Common myeloid progenitor, CD34-positive (primary cell): ENCODE results near the gene RMP24.
A peak's percentile ranks its signal among the peaks of the same experiment; 100 is the strongest.
"Not testable (repeated sequence)": the region's sequence is repeated elsewhere in the genome, so short reads cannot be mapped to it uniquely, and the experiment has no call there.

Experiments
- CTCF ChIA-PET: fragments of 350-600 bp; sonication (Branson Sonifier 250); formaldehyde crosslinking; loops from one replicate; lab custom pipeline; 2021; ENCODE audit warnings: antibody characterized with exemption; lab: Charles Lee
- POLR2A ChIA-PET: fragments of 350-600 bp; sonication (Branson Sonifier 250); formaldehyde crosslinking; loops from one replicate; lab custom pipeline; 2021; ENCODE audit warnings: antibody characterized with exemption; lab: Charles Lee
- DNase-seq, 3 donors: peaks; one replicate each; pipeline versions ENCODE4 v3.0.0 to v3.0.0-alpha.2; 2013
- H3K27ac ChIP-seq, 2 experiments: 1 replicate in 1 of 2; 2 replicates in 1 of 2; pipeline ENCODE4 v1.7.0; 2013; ENCODE audit warnings: inconsistent platforms in 2 of 2, low read length in 2 of 2, mild to moderate bottlenecking in 2 of 2, low read depth in 1 of 2, moderate library complexity in 1 of 2; ENCODE audit not compliant: severe bottlenecking in 2 of 2, insufficient read depth in 1 of 2, poor library complexity in 1 of 2
- H3K27me3 ChIP-seq, 5 experiments: replicated peaks in 2 of 5; 1 replicate in 3 of 5; 2 replicates in 2 of 5; pipeline versions ENCODE4 v1.6.1 to v1.7.0; 2013; ENCODE audit warnings: low read length in 4 of 5, mild to moderate bottlenecking in 2 of 5, moderate library complexity in 2 of 5, inconsistent platforms in 1 of 5; ENCODE audit not compliant: insufficient read depth in 5 of 5, control insufficient read depth in 4 of 5
- H3K36me3 ChIP-seq, 4 experiments: 1 replicate in 2 of 4; 2 replicates in 2 of 4; pipeline versions ENCODE4 v1.6.1 to v1.7.0; 2013; ENCODE audit warnings: low read length in 3 of 4, control low read depth in 1 of 4, mild to moderate bottlenecking in 1 of 4; ENCODE audit not compliant: control insufficient read depth in 4 of 4, insufficient read depth in 4 of 4
- H3K4me1 ChIP-seq, 4 experiments: 1 replicate in 3 of 4; 2 replicates in 1 of 4; pipeline versions ENCODE4 v1.6.1 to v1.7.1; 2013; ENCODE audit warnings: low read length in 3 of 4, mild to moderate bottlenecking in 3 of 4, control low read depth in 1 of 4, inconsistent platforms in 1 of 4, moderate library complexity in 1 of 4; ENCODE audit not compliant: control insufficient read depth in 4 of 4, insufficient read depth in 4 of 4; ENCODE audit errors: control extremely low read depth in 1 of 4
- H3K4me3 ChIP-seq, 7 experiments: 1 replicate in 4 of 7; 2 replicates in 3 of 7; pipeline versions ENCODE4 v1.5.1 to v1.7.0; 2013; ENCODE audit warnings: mild to moderate bottlenecking in 7 of 7, low read length in 6 of 7, moderate library complexity in 6 of 7, inconsistent platforms in 2 of 7, low read depth in 2 of 7, control low read depth in 1 of 7; ENCODE audit not compliant: insufficient read depth in 4 of 7, control insufficient read depth in 1 of 7; ENCODE audit errors: extremely low read depth in 1 of 7
- H3K9me3 ChIP-seq, 5 experiments: 1 replicate in 4 of 5; 2 replicates in 1 of 5; pipeline versions ENCODE4 v1.6.1 to v1.7.1; 2013; ENCODE audit warnings: low read length in 4 of 5, mild to moderate bottlenecking in 2 of 5, inconsistent platforms in 1 of 5, low read depth in 1 of 5, moderate library complexity in 1 of 5; ENCODE audit not compliant: control insufficient read depth in 4 of 5, insufficient read depth in 2 of 5; ENCODE audit errors: control extremely low read depth in 1 of 5
- WGBS: methylation state at CpG from one replicate; pipeline ENCODE4 v1.1.5; 2013; ENCODE audit not compliant: insufficient coverage; 5-methylcytosine and 5-hydroxymethylcytosine counted together

Gene RMP24

GRCh38 chr18:35962320-35962719, 10.2 kb upstream of the RMP24 start:
- no peak overlapping the region for H3K4me3 ChIP-seq
- H3K4me1 ChIP-seq: no peaks in the 10 kb centered on the region
- DNase-seq: no peak
- 100% methylated on average over 2 of the region's 2 CpGs for WGBS
- CTCF ChIA-PET: interaction anchor here (1.2 kb wide), 1 partner anchor 11 kb away, joined by 3 read pairs; no protein-coding TSS in a partner anchor
- no peaks in the 10 kb centered on the region for H3K36me3 ChIP-seq
- no peak overlapping the region for H3K27ac ChIP-seq
- no peaks in the 10 kb centered on the region for H3K27me3 ChIP-seq
- POLR2A ChIA-PET: no interaction called here
- H3K9me3 ChIP-seq: peaks cover 0 to 3% (median 0%) of the 10 kb centered on the region in 5 experiments

- DNase-seq: no peak
- Histone ChIP-seq H3K36me3 (no peaks in the 10 kb centered on the region), H3K9me3 (peaks cover 0 to 3% (median 0%) of the 10 kb centered on the region in 5 experiments), H3K27ac (no peak overlapping the region), H3K4me1 (no peaks in the 10 kb centered on the region), H3K27me3 (no peaks in the 10 kb centered on the region), H3K4me3 (no peak overlapping the region)
- ChIA-PET CTCF (no interaction called here), POLR2A (interaction anchor here (0.6 kb wide), 1 partner anchor 17 kb away, joined by 3 read pairs; no protein-coding TSS in a partner anchor)
These were observed 8.2 kb upstream of the RMP24 start for GRCh38 chr18:35964319-35964718.

DNA sequence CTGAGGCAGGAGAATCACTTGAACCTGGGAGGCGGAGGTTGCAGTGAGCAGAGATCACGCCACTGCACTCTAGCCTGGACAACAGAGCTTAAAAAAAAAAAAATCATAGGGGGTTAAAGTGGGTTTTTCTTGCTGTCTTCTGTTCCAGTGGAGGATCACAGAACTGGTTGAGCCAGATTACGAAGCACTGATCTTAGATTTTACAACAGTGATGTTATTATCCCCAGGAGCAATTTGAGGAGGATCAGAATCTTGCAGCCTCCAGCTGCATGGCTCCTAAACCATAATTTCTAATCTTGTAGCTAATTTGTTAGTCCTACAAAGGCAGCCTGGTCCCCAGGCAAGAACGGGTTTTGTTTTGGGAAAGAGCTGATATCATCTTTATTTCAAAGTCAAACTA, 4.6 kb upstream of the RMP24 start:
- H3K27me3 ChIP-seq, H3K9me3 ChIP-seq, H3K4me3 ChIP-seq, H3K36me3 ChIP-seq, CTCF ChIA-PET, DNase-seq, POLR2A ChIA-PET, H3K27ac ChIP-seq: not testable (repeated sequence)
- WGBS: 100% methylated on average over 3 of the region's 4 CpGs
- peaks cover 10 to 26% (median 12%) of the 10 kb centered on the region in 4 experiments for H3K4me1 ChIP-seq

- H3K4me3 ChIP-seq: no peak overlapping the region
- POLR2A ChIA-PET: no interaction called here
- H3K27me3 ChIP-seq: no peaks in the 10 kb centered on the region
- no peaks in the 10 kb centered on the region for H3K9me3 ChIP-seq
- peak in 1 of 3 donors; percentile 4 for DNase-seq
- no peak overlapping the region for H3K27ac ChIP-seq
- CTCF ChIA-PET: no interaction called here
- peaks cover 14 to 31% (median 16%) of the 10 kb centered on the region in 4 experiments for H3K4me1 ChIP-seq
- 84% methylated on average over 8 of the region's 9 CpGs for WGBS
- H3K36me3 ChIP-seq: no peaks in the 10 kb centered on the region
These were observed 4.1 kb upstream of the RMP24 start for GRCh38 chr18:35968278-35968880.

- no peak for DNase-seq
- H3K4me3 ChIP-seq: peak overlapping the region in 1 of 7 experiments; percentile 72
- peaks cover 16 to 40% (median 25%) of the 10 kb centered on the region in 4 experiments for H3K4me1 ChIP-seq
- no peaks in the 10 kb centered on the region for H3K27me3 ChIP-seq
- H3K36me3 ChIP-seq: peaks cover 0 to 4% (median 2%) of the 10 kb centered on the region in 4 experiments
- H3K9me3 ChIP-seq: no peaks in the 10 kb centered on the region
- ChIA-PET POLR2A (no interaction called here), CTCF (no interaction called here)
- H3K27ac ChIP-seq: peak overlapping the region in 1 of 2 experiments; percentile 58
These were observed 2.8 kb upstream of the RMP24 start for GRCh38 chr18:35969676-35970075.

DNA sequence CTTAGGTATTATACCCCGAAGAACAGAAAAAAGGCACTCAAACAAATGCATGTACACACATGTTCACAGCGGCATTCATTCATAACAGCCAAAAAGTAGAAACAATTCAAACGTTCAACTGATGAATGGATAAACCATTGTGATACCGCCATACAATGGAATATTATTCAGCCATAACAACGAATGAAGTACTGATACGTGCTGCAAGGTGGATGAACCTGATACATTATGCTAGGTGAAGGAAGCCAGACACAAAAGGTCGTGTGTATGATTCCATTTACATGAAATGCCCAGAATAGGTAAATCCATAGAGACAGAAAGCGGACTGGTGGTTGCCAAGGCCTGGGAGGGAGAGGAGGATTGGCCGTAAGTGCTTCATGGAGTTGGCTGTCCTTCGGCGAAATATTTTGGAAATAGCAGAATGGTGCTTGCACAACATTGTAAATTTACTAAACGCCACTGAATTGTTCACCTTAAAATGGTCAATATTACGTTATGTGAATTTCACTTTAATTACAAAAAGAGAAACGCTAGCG, 750 bp upstream of the RMP24 start:
- no peak for DNase-seq
- ChIA-PET CTCF (no interaction called here), POLR2A (interaction anchor here (0.6 kb wide), 1 partner anchor 11 kb away, joined by 3 read pairs; no protein-coding TSS in a partner anchor)
- peaks cover 16 to 40% (median 25%) of the 10 kb centered on the region in 4 experiments for H3K4me1 ChIP-seq
- no peaks in the 10 kb centered on the region for H3K27me3 ChIP-seq
- peak overlapping the region; percentile 80 to 95 (median 91) for H3K4me3 ChIP-seq
- WGBS: 52% methylated on average over 10 of the region's 15 CpGs
- peaks cover 11 to 17% (median 13%) of the 10 kb centered on the region in 4 experiments for H3K36me3 ChIP-seq
- no peaks in the 10 kb centered on the region for H3K9me3 ChIP-seq
- peak overlapping the region; percentile 83 to 91 for H3K27ac ChIP-seq

DNA sequence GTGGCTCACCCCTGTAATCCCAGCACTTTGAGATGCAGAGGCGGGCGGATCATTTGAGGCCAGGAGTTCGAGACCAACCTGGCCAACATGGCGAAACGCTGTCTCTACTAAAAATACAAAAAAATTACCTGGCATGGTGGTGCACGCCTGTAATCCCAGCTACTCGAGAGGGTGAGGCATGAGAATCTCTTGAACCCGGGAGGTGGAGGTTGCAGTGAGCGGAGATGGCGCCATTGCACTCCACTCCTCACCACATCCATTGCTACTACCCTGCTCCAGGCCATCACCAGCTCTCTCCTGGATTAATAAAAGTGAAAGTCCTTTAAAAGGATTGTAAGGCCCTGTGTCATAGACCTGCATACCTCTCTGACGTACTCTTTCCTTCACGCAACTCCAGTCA, 1.2 kb downstream of the RMP24 start:
- H3K9me3 ChIP-seq: no peaks in the 10 kb centered on the region
- peak overlapping the region; percentile 83 to 91 for H3K27ac ChIP-seq
- ChIA-PET CTCF (no interaction called here), POLR2A (no interaction called here)
- DNase-seq: no peak
- H3K4me3 ChIP-seq: peak overlapping the region in 6 of 7 experiments; percentile 80 to 93 (median 90)
- WGBS: 92% methylated on average over 8 of the region's 12 CpGs
- no peaks in the 10 kb centered on the region for H3K27me3 ChIP-seq
- H3K4me1 ChIP-seq: peaks cover 16 to 40% (median 25%) of the 10 kb centered on the region in 4 experiments
- peaks cover 23 to 35% (median 29%) of the 10 kb centered on the region in 4 experiments for H3K36me3 ChIP-seq
